Subcutaneous adipose tissue (tissue), 4 donors: ENCODE data around the gene CD300LF. TPM values are rescaled to one million over a fixed set of nuclear protein-coding genes. Genes with fewer than 3 reads are reported as not detected.

ENCODE experiments used
- total RNA-seq, 4 donors: library from RNA; depleted of rRNA; stranded (reverse); fragments of >200 nt; gene quantifications; one replicate each; pipeline ENCODE4 v1.1.0, GENCODE V29; 2016
- TF ChIP-seq, protein P1 (sequence below): fragments of 450-650 bp; IDR thresholded peaks from one replicate; pipeline ENCODE4 v1.5.1; 2016; ENCODE audit warnings: low read depth, mild to moderate bottlenecking, control low read depth, antibody characterized with exemption, moderate library complexity

The CD300LF gene
- total RNA-seq, 4 donors from 2014 or later, result 0.98 to 6.8 (median 1.1) TPM; not detected in 1

DNA sequence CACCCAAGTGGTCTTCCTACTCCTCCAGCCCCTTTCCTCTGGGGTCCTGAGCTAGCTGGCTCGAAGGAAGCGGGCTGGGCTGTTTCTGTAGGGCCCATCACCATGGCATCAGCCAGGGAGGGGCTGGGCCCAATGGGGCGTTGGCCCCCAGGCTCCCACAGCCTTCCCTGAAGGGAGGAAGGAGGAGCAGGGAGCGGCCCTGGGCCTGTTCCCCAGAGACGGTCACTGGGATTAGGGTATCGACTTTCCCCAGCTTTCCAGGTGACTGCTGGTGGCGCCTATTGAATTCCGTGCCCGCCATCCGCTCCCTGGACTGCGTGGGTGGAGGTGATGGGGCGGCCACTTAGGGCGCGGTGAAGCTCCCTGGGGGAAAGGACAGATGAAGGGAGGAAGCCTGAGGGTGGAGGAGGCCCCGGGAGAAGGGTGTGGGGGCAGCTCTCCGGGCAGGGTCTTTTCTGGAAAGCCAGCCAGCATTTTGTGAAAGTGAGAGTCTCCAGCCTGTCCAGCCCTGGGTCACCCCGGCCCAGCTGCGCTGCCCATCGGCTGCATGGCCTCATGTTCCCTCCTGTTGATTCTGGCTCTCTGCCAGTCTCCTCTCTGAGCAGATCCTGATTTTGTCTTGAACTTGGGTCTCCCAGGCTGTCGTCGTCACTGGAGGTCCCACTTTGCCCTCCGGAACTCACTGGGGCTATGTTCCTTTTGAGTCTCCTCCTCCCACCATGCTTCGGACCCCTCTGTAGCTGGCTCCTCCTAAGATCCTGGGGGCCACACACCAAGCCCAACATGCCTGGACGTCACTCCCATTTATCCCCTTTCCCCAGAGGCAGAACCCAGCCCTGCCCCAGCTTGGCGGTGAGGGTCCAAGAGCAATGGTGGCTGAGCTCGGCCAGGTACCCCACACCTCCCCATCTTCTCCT lies 45.5 kb upstream of the CD300LF start:
- TF ChIP-seq, protein P1, sequence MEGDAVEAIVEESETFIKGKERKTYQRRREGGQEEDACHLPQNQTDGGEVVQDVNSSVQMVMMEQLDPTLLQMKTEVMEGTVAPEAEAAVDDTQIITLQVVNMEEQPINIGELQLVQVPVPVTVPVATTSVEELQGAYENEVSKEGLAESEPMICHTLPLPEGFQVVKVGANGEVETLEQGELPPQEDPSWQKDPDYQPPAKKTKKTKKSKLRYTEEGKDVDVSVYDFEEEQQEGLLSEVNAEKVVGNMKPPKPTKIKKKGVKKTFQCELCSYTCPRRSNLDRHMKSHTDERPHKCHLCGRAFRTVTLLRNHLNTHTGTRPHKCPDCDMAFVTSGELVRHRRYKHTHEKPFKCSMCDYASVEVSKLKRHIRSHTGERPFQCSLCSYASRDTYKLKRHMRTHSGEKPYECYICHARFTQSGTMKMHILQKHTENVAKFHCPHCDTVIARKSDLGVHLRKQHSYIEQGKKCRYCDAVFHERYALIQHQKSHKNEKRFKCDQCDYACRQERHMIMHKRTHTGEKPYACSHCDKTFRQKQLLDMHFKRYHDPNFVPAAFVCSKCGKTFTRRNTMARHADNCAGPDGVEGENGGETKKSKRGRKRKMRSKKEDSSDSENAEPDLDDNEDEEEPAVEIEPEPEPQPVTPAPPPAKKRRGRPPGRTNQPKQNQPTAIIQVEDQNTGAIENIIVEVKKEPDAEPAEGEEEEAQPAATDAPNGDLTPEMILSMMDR, result no peak

GRCh38 chr17:74757502-74757901 lies 44.8 kb upstream of the CD300LF start:
- TF ChIP-seq, protein P1, result no peak

GRCh38 chr17:74756891-74757290 lies 44.2 kb upstream of the CD300LF start:
- TF ChIP-seq, protein P1, result no peak

DNA sequence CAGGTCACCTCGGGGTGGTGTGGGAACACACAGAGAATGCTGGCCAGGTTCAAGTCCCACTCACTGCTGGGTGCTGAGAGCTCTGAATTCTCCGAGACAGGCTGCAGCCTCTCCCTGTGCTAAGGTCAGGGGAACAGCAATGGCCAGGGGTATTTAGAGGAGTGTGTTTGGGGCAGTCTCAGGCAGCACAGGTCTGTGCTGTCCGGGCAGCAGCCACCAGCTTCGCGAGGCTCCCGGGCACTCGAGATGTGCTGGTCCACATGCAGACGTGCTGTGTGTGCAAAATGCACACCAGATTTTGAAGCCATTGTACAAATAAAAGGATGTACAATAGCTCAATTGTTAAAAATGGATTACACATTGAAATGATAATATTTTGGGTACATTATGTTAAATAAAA lies 42.8 kb upstream of the CD300LF start:
- TF ChIP-seq, protein P1, result no peak

DNA sequence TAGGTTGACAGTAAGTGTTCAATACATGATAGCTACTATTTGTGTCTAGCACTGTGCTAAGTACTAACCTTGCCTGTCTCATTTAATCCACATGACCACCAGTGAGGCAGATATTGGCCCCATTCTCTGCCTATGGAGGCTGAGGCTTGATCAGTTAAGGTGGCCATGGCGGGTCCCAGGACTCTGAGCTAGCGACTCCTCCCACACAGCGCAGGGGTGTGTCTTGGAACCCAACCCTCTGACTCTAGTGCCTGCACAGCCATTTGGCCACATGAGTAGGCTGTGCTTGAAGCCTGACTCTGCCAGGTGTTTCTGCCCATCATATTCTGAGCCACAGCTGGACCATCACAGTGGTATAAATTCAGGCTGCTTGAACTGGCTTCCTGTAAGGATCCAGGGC lies 42.1 kb upstream of the CD300LF start:
- TF ChIP-seq, protein P1, result no peak

DNA sequence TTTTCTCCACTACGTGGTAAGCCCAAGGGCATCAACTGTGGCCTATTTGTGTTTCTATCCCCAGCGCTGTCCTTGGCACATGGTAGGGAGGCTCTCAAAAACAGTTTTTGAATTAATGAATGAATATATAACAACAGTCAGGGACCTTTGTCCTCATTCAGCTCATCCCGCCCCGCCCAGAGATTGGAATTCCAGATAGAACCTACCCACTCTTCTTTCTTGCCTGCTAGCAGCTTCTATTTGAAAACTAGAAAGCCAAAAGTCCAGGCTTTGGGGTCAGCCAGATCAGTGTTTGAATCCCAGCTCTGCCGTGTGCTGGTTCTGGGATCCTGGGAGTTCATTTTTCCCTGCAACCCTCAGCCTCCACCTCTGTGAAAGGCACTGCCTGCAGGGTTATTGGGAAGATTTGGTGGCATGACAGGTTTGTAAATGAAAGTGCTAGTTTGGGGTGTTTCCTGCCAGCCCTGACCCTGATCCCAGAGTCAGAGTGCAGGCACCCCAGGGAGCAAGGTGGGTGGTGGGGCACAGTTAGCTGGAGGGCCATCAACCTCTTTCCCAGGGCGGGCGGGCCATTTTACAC lies 40.2 kb upstream of the CD300LF start:
- TF ChIP-seq, protein P1, result no peak

DNA sequence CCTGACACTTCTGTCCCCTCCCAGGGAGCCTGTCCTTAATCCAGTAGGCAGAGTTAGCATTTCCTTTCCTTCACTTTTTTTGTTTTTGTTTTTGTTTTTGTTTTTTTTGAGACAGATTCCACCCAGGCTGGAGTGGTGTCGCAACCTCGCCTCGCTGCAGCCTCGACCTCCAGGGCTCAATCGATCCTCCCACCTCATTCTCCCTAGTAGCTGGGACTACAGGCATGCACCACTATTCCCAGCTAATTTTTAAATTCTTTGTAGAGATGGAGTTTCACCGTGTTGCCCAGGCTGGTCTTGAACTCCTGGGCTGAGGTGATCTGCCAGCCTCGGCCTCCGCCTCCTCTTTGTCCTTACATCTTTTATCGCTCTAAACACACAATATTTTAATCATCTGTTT lies 39.7 kb upstream of the CD300LF start:
- TF ChIP-seq, protein P1, result no peak
